ENCODE results near the gene GRID1.

GRID1 gene

GRCh38 chr10:85594239-85594638 lies 772.4 kb downstream of the GRID1 start:
- ATAC-seq (ENCODE audit: low read depth) (peak; percentile 61; the same call in 2 of the 3 replicates), DNase-seq (ENCODE audit: low spot score) (no peak)
- Histone ChIP-seq H3K27me3 (ENCODE audit: insufficient read depth, poor library complexity, severe bottlenecking) (no peaks in the 10 kb centered on the region), H3K27ac (ENCODE audit: poor library complexity, severe bottlenecking) (no peak overlapping the region), H3K4me1 (ENCODE audit: insufficient read depth, poor library complexity, severe bottlenecking) (no peaks in the 10 kb centered on the region), H3K9me3 (ENCODE audit: severe bottlenecking) (no peaks in the 10 kb centered on the region), H3K4me3 (ENCODE audit: severe bottlenecking) (no peak overlapping the region), H3K36me3 (ENCODE audit: low read depth) (no peaks in the 10 kb centered on the region)
- TF ChIP-seq, protein P1, sequence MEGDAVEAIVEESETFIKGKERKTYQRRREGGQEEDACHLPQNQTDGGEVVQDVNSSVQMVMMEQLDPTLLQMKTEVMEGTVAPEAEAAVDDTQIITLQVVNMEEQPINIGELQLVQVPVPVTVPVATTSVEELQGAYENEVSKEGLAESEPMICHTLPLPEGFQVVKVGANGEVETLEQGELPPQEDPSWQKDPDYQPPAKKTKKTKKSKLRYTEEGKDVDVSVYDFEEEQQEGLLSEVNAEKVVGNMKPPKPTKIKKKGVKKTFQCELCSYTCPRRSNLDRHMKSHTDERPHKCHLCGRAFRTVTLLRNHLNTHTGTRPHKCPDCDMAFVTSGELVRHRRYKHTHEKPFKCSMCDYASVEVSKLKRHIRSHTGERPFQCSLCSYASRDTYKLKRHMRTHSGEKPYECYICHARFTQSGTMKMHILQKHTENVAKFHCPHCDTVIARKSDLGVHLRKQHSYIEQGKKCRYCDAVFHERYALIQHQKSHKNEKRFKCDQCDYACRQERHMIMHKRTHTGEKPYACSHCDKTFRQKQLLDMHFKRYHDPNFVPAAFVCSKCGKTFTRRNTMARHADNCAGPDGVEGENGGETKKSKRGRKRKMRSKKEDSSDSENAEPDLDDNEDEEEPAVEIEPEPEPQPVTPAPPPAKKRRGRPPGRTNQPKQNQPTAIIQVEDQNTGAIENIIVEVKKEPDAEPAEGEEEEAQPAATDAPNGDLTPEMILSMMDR (IDR thresholded peaks at IDR 0.05; ENCODE audit: poor library complexity, severe bottlenecking) = no peak

DNA sequence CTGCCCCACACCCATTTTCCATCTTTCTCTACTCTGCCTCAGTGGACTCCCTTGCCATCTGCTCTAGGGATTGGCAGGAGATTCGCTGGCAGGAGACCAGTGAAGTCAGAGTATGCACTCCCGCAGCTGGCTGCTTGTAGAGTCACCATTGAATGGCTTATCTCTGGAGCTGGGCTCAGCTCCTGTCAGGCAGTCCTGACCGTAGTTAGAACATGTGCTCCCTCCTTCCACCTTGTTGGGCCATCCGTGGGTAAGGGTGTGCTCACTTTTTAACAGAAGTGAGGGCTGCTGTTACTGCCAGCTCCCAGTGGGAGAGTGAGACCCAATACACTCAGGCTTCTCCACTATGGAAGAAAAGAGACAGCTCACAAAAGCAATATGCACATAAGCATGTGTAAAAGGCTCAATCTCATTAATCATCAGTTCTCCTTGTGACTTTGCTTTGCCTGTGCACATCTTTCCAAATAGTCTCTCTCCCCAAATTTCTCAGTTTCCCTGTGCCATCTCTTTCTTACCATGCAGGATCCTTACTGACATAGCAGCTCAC lies 773.3 kb downstream of the GRID1 start:
- no peaks in the 10 kb centered on the region for H3K36me3 ChIP-seq (ENCODE audit: low read depth)
- ATAC-seq (ENCODE audit: low read depth) = no peak
- H3K4me3 ChIP-seq (ENCODE audit: severe bottlenecking) = no peak overlapping the region
- H3K9me3 ChIP-seq (ENCODE audit: severe bottlenecking) = no peaks in the 10 kb centered on the region
- no peaks in the 10 kb centered on the region for H3K4me1 ChIP-seq (ENCODE audit: insufficient read depth, poor library complexity, severe bottlenecking)
- TF ChIP-seq, protein P1 (IDR thresholded peaks at IDR 0.05; ENCODE audit: poor library complexity, severe bottlenecking) = no peak
- DNase-seq (ENCODE audit: low spot score) = no peak
- H3K27ac ChIP-seq (ENCODE audit: poor library complexity, severe bottlenecking) = no peak overlapping the region
- H3K27me3 ChIP-seq (ENCODE audit: insufficient read depth, poor library complexity, severe bottlenecking) = no peaks in the 10 kb centered on the region

GRCh38 chr10:85581371-85581770 lies 785.2 kb downstream of the GRID1 start:
- no peaks in the 10 kb centered on the region for H3K36me3 ChIP-seq (ENCODE audit: low read depth)
- no peaks in the 10 kb centered on the region for H3K27me3 ChIP-seq (ENCODE audit: insufficient read depth, poor library complexity, severe bottlenecking)
- no peaks in the 10 kb centered on the region for H3K9me3 ChIP-seq (ENCODE audit: severe bottlenecking)
- TF ChIP-seq, protein P1 (IDR thresholded peaks at IDR 0.05; ENCODE audit: poor library complexity, severe bottlenecking) = no peak
- ATAC-seq (ENCODE audit: low read depth) (no peak), DNase-seq (ENCODE audit: low spot score) (no peak)
- H3K4me3 ChIP-seq (ENCODE audit: severe bottlenecking) = no peak overlapping the region
- no peak overlapping the region for H3K27ac ChIP-seq (ENCODE audit: poor library complexity, severe bottlenecking)
- H3K4me1 ChIP-seq (ENCODE audit: insufficient read depth, poor library complexity, severe bottlenecking) = no peaks in the 10 kb centered on the region

GRCh38 chr10:85580585-85580984 lies 786.0 kb downstream of the GRID1 start:
- Histone ChIP-seq H3K9me3 (ENCODE audit: severe bottlenecking) (no peaks in the 10 kb centered on the region), H3K27ac (ENCODE audit: poor library complexity, severe bottlenecking) (no peak overlapping the region), H3K27me3 (ENCODE audit: insufficient read depth, poor library complexity, severe bottlenecking) (no peaks in the 10 kb centered on the region), H3K4me3 (ENCODE audit: severe bottlenecking) (no peak overlapping the region), H3K4me1 (ENCODE audit: insufficient read depth, poor library complexity, severe bottlenecking) (no peaks in the 10 kb centered on the region), H3K36me3 (ENCODE audit: low read depth) (no peaks in the 10 kb centered on the region)
- ATAC-seq (ENCODE audit: low read depth) (no peak), DNase-seq (ENCODE audit: low spot score) (no peak)
- TF ChIP-seq, protein P1 (IDR thresholded peaks at IDR 0.05; ENCODE audit: poor library complexity, severe bottlenecking) = no peak

DNA sequence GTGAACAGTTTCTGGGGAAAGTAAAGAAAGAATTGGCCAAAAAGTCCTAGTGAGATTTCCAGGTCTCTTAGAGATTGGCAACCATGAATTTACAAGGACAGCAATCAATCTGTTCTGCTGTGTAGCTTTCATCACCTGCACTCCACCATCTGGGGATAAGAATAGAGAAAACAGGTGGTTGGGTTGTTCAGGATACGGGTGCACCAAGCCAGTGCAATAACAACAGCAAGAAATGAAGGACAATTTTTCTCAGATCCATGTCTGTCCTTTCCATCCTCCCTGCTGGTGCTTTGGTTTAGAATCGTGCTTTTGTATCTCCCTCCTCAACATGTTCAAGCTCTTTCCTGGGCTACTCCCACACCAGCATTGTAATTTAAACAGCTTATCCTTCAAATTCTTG lies 787.7 kb downstream of the GRID1 start:
- TF ChIP-seq, protein P1 (IDR thresholded peaks at IDR 0.05; ENCODE audit: poor library complexity, severe bottlenecking) = no peak
- H3K27ac ChIP-seq (ENCODE audit: poor library complexity, severe bottlenecking) = no peak overlapping the region
- no peaks in the 10 kb centered on the region for H3K36me3 ChIP-seq (ENCODE audit: low read depth)
- H3K4me1 ChIP-seq (ENCODE audit: insufficient read depth, poor library complexity, severe bottlenecking) = no peaks in the 10 kb centered on the region
- ATAC-seq (ENCODE audit: low read depth) (no peak), DNase-seq (ENCODE audit: low spot score) (no peak)
- no peaks in the 10 kb centered on the region for H3K27me3 ChIP-seq (ENCODE audit: insufficient read depth, poor library complexity, severe bottlenecking)
- no peak overlapping the region for H3K4me3 ChIP-seq (ENCODE audit: severe bottlenecking)
- no peaks in the 10 kb centered on the region for H3K9me3 ChIP-seq (ENCODE audit: severe bottlenecking)
